GM10266 (cell line): ENCODE data around the gene AGK.

ENCODE experiments used
- DNase-seq: peaks from one replicate; pipeline ENCODE4 v3.0.0; 2012; ENCODE audit errors: extremely low spot score
- CTCF ChIP-seq: IDR thresholded peaks from 2 replicates; pipeline ENCODE4 v1.5.1; 2012; ENCODE audit warnings: mild to moderate bottlenecking, low read depth; ENCODE audit not compliant: control insufficient read depth, insufficient read depth; ENCODE audit errors: missing control alignments

Gene AGK

GRCh38 chr7:141691961-141692360 lies 140.8 kb downstream of the AGK start:
- no peak for DNase-seq
- no peak for TF ChIP-seq CTCF

GRCh38 chr7:141693082-141693481 lies 141.9 kb downstream of the AGK start:
- no peak for TF ChIP-seq CTCF
- DNase-seq, result no peak

DNA sequence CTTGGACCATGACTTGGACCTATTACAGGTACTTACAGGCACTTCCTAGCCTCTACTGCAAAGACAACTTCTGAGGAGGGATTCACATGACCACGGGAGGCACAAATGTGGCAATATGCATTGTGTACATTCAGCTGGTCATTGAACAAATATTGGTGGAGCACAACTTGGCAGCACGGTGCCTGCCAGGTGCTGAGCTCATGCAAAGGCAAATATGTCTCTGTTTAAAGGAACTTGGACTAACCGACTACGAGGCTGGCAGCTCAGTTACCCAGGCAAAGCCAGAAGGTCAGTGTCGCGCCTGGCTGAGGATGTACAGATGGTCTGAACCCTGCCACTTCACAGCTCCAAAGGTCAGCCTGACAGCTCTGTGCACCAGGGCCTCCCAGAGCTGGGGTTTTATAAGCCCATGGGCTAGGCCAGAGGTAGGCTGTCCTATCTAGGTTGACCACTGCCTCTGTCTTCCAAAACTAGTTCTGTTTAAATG lies 144.6 kb downstream of the AGK start:
- DNase-seq, result no peak

GRCh38 chr7:141696348-141696747 lies 145.1 kb downstream of the AGK start:
- TF ChIP-seq CTCF, result no peak
- no peak for DNase-seq

More for the DNA sequence above, 144.6 kb downstream of the AGK start:
- TF ChIP-seq CTCF, result no peak

DNA sequence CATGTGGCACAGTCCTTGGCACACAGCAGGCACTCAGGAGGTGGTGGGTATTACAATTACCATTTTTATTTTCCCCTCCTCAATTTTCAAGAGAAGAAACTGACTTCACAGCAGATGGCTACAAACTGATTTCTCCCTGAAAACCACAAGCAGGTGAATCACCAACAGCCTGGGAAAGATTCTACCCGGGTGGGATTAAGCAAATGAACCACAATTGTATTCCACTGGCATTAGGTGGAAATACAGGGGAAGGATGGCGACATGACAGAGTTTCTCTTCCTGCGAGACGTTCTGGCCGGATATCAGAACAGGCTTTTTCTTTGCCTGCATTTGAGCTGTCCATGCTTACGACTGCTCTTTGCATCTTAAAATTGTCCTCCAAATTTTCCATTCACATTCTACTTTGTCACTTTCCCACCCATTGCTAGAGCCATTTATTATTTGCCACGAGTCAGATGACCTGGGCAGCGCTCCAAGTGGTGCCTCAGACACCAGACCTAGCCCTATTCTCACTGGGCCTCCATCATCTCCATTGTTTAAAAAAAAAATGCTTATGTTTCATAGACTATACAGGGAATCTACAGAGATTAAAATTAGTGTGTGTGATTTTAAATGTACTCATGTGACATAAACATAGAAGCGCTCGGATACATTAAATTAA lies 146.1 kb downstream of the AGK start:
- no peak for TF ChIP-seq CTCF
- no peak for DNase-seq

DNA sequence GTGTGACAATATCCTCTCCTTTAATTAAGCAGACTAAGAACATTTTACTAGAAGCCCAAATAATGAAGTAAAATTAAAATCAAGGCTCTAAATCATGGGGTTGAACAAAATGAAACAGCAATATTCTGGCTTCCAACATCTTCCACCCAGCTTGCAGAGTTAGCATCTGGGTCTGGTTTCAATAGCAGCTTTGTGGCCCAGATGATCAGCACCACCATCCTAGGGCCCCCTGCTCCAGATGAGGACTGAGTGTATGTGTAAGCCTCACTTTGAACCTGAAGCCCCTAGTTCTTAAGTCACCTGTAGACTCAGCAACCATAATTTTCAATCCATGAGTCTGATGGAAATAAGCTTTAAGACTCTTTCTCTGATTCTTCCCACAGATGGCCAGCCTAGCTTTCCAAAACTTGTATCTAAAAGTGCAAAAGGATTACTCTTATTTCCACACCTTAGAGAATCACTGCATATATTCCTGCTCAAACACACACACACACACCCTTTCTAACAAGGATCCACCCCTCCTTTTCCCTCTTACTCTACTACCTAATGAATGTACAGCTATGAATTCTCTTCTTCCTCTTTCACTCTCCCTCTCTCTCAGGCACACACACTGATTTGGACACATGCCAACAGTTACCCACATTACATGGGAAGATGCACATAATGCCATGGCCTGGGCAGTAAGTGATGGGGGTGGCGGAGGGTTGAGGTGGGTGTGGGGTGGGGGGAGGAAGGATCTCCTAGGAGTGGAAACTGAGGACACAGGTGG lies 147.2 kb downstream of the AGK start:
- DNase-seq, result no peak
- TF ChIP-seq CTCF, result no peak

GRCh38 chr7:141699860-141700259 lies 148.7 kb downstream of the AGK start:
- no peak for DNase-seq
- TF ChIP-seq CTCF, result no peak
